Ascending aorta (tissue), 2 donors: ENCODE results near the gene ZNF496. TPM values are rescaled to one million over a fixed set of nuclear protein-coding genes. Genes with fewer than 3 reads are reported as not detected.

ENCODE experiments used
- DNase-seq, 2 donors: peaks; one replicate each; pipeline ENCODE4 v3.0.0-alpha.2; 2019; ENCODE audit warnings: low spot score in 2 of 2
- H3K27ac ChIP-seq, 2 donors: fragments of 200-600 bp; sonication (generic); one replicate each; pipeline ENCODE4 v1.5.1; 2016 to 2017; ENCODE audit warnings: mild to moderate bottlenecking in 1 of 2
- H3K27me3 ChIP-seq: fragments of 200-600 bp; sonication (generic); one replicate; pipeline ENCODE4 v1.5.1; 2017
- H3K36me3 ChIP-seq, 2 donors: fragments of 200-600 bp; sonication (generic); one replicate each; pipeline ENCODE4 v1.5.1; 2016
- H3K4me1 ChIP-seq, 2 donors: fragments of 200-600 bp; sonication (generic); one replicate each; pipeline ENCODE4 v1.5.1; 2016 to 2017; ENCODE audit warnings: mild to moderate bottlenecking in 1 of 2
- H3K4me3 ChIP-seq, 2 donors: fragments of 200-600 bp; sonication (generic); one replicate each; pipeline ENCODE4 v1.5.1; 2016 to 2017; ENCODE audit warnings: mild to moderate bottlenecking in 1 of 2
- H3K9me3 ChIP-seq, 2 donors: fragments of 200-600 bp; sonication (generic); one replicate each; pipeline ENCODE4 v1.5.1; 2016
- CTCF ChIP-seq, 3 experiments: fragments of 200-600 bp in 2 of 3; fragments of 450-650 bp in 1 of 3; sonication (generic) in 2 of 3; IDR thresholded peaks; one replicate each; pipeline ENCODE4 v1.5.1; 2016 to 2019; ENCODE audit warnings: antibody characterized with exemption in 3 of 3, mild to moderate bottlenecking in 1 of 3, moderate library complexity in 1 of 3
- intact Hi-C: fragments of 100-400 bp; cut with DNase I; formaldehyde crosslinking; loops from one replicate; pipeline ENCODE4 v1.15.1; 2023
- total RNA-seq: library from RNA; depleted of rRNA; stranded (reverse); fragments of >200 nt; gene quantifications from one replicate; pipeline ENCODE4 v1.1.0, GENCODE V29; 2016

ZNF496 gene
- total RNA-seq, 1 donor from 2014 or later = 38.5 TPM

- Histone ChIP-seq H3K4me3 (no peak overlapping the region), H3K9me3 (no peaks in the 10 kb centered on the region), H3K27ac (no peak overlapping the region), H3K4me1 (no peaks in the 10 kb centered on the region), H3K36me3 (no peaks in the 10 kb centered on the region), H3K27me3 (no peaks in the 10 kb centered on the region)
- intact Hi-C loops = no loop called here
- DNase-seq = no peak
- TF ChIP-seq CTCF (IDR thresholded peaks at IDR 0.05) = no peak
Measured at GRCh38 chr1:247338723-247339275, 7.1 kb upstream of the ZNF496 start.

- Histone ChIP-seq H3K4me1 (no peaks in the 10 kb centered on the region), H3K36me3 (no peaks in the 10 kb centered on the region), H3K9me3 (no peaks in the 10 kb centered on the region), H3K27ac (no peak overlapping the region), H3K27me3 (no peaks in the 10 kb centered on the region), H3K4me3 (no peak overlapping the region)
- no peak for DNase-seq
- no peak for TF ChIP-seq CTCF (IDR thresholded peaks at IDR 0.05)
- intact Hi-C loops = no loop called here
Measured at GRCh38 chr1:247337961-247338360, 6.3 kb upstream of the ZNF496 start.

GRCh38 chr1:247337250-247337746, 5.6 kb upstream of the ZNF496 start:
- Histone ChIP-seq H3K36me3 (no peaks in the 10 kb centered on the region), H3K4me1 (no peaks in the 10 kb centered on the region), H3K27me3 (no peaks in the 10 kb centered on the region), H3K27ac (no peak overlapping the region), H3K4me3 (no peak overlapping the region), H3K9me3 (no peaks in the 10 kb centered on the region)
- DNase-seq = no peak
- no peak for TF ChIP-seq CTCF (IDR thresholded peaks at IDR 0.05)
- intact Hi-C loops = no loop called here

GRCh38 chr1:247336390-247336789, 4.7 kb upstream of the ZNF496 start:
- Histone ChIP-seq H3K36me3 (no peaks in the 10 kb centered on the region), H3K27me3 (no peaks in the 10 kb centered on the region), H3K9me3 (no peaks in the 10 kb centered on the region), H3K4me3 (no peak overlapping the region), H3K27ac (no peak overlapping the region), H3K4me1 (no peaks in the 10 kb centered on the region)
- intact Hi-C loops = no loop called here
- no peak for DNase-seq
- TF ChIP-seq CTCF (IDR thresholded peaks at IDR 0.05) = no peak

GRCh38 chr1:247335882-247336281, 4.2 kb upstream of the ZNF496 start:
- H3K4me3 ChIP-seq = no peak overlapping the region
- DNase-seq = no peak
- H3K27ac ChIP-seq = no peak overlapping the region

More at GRCh38 chr1:247335882-247336281, 4.2 kb upstream of the ZNF496 start:
- no peak for TF ChIP-seq CTCF (IDR thresholded peaks at IDR 0.05)
- H3K27me3 ChIP-seq = no peaks in the 10 kb centered on the region
- H3K36me3 ChIP-seq = no peaks in the 10 kb centered on the region
- intact Hi-C loops = no loop called here
- H3K4me1 ChIP-seq = peaks cover 0 to under 1% of the 10 kb centered on the region in 2 donors
- no peaks in the 10 kb centered on the region for H3K9me3 ChIP-seq
